GM21360 (cell line): Measurements from ENCODE around the gene FUT9.

Experiments used
- ATAC-seq: cut with Tn5 transposase; IDR thresholded peaks from one replicate; pipeline ENCODE4 v1.9.1; 2021; ENCODE audit warnings: mild to moderate bottlenecking, moderate library complexity; ENCODE audit not compliant: unreplicated experiment

Gene FUT9

DNA sequence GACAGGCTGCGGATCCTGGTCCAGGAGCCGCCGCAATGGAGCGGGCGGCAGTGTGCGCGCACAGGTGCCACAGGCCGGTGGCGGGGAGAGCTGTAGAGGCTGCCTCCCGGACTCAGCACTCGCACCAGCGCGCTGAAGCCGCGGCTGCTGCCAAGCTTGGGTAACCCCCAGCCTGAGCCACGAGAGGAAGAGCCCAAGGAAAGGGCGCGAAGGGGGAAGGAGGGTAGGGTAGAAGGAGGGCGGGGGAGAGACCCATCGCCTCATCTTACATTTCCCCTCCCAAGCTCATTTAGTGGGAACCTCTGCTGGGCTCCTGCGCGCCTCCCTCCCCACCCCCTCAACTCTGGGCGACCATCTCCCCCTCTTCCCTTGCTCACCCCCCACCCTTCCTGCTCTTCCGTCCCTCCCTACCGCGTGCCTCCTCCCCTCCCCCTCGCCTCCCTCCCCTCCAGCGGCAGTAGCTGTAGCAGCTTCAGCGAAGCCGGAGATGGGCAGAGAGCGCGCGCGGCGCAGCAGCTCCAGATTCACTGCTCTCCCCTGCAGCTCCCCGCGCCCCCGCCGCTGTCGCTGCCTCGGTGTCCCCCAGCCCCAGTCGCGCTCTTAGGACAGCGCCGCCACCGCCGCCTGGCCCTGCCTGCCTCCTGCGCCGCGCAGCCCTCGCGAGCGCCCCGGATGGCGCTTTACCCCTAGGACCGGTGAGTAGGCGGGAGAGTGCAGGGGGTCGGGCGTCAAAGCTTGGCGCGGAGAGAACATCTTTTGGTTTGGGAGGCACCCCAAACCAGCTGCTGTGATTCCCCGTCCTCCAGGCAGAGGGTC is at the start of gene FUT9:
Gene FUT9 (plus strand): TSS at position 457 of the 816 bp plus-strand sequence. CDS start 187,182 bp downstream, outside the sequence.
- no peak for ATAC-seq

DNA sequence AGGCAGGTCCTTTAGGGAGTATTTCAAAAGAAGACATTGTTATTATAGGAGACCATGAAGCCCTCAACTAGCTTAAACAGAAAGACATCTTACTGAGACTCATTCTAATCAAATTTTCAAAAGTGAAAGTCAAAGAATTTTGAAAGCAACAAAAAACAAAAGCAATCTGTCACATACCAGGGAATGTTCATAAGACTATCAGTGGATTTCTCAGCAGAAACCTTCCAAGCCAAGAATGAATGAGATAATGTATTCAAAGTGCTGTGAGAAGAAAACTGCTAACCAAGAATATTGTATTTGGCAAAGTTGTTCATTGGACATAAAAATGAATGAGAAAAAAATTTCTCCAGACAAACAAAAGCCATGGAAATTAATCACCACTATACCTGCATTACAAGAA is 48.2 kb upstream of the FUT9 start:
- no peak for ATAC-seq

DNA sequence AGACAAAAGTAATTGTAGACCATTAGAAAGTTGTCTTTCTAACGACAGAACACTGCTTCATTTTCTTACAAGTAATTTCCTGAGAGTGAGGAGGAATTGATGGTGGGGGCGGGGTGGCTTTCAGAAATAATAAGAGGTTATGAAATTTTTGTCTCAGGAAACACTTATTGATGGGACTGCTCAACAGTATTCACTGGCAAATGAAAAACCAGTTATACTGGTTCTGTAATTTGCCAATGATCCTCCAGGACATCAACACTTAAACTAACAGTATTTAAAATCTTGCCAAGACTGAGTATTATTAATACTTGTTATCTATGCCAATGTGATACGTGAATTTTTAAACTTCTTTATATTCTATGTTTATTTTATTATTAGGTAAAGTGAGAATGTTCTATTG is 41.8 kb upstream of the FUT9 start:
- no peak for ATAC-seq

DNA sequence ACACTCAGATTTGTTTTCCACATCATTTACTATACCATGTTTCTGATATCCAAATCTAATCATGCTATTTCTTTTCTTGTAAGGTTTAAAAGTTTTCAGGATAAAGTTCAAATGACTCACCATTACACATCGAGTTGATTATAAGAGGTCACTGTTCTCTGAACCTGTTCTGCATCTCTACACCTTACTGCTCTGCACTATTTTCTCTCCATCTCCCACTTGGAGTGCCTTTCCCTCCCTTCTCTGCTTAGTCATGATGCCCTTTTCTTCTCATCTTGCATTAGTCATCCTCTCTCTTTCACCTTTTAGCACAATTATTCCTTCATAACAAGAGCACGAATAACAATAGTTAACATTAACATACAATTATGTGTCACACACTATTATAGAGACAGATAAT is 37.5 kb upstream of the FUT9 start:
- ATAC-seq, result no peak

DNA sequence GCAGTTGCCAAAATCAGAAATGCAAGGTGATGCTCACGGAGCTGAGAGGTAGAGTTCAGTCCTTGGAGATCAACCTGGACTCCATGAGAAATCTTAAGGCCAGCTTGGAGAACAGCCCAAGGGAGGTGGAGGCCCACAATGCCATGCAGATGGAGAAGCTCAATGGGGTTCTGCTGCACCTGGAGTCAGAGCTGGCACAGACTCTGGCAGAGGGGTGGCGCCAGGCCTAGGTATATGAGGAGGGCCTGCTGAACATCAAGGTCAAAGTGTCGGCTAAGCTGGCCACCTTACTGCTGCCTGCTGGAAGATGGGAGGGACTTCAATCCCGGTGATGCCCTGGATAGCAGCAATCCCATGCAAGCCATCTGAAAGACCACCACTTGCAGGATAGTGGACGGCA is 23.9 kb upstream of the FUT9 start:
- ATAC-seq, result no peak

DNA sequence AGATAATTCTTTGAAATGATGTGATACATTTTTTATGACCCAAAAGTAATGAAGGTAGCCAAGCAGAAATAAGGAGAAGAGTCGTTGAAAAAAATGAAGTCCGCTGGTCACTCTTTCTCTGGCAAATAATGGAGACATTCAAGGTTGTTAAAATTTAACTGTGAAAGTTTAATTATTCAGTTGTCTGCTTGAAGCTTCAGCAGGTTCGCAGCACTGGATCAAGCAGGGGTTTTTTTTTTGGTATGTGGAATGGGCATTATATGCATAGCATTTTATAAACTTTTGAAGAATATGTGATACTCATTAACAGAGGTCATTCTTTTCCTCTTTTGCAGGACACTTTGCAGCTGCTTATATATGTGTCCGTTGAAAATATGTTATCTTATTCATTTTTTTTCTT is 21.6 kb upstream of the FUT9 start:
- ATAC-seq, result no peak

DNA sequence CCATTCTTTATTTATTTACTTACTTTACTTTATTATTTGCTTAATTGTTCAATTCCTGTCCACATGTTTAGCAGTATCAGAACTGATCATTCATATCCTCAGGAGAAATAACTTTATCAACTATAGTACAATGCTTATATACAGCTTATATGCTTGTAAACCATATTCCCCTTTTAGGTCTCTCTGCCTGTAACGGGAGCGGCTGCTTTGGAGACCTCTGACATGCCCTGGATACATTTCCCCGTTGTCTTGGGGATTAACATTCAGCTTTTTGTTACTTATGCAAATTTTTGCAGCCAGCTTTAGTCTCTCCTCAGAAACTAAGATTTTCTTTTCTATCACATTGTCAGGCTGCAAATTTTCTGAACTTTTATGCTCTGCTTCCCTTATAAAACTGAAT is 17.6 kb upstream of the FUT9 start:
- ATAC-seq, result no peak

DNA sequence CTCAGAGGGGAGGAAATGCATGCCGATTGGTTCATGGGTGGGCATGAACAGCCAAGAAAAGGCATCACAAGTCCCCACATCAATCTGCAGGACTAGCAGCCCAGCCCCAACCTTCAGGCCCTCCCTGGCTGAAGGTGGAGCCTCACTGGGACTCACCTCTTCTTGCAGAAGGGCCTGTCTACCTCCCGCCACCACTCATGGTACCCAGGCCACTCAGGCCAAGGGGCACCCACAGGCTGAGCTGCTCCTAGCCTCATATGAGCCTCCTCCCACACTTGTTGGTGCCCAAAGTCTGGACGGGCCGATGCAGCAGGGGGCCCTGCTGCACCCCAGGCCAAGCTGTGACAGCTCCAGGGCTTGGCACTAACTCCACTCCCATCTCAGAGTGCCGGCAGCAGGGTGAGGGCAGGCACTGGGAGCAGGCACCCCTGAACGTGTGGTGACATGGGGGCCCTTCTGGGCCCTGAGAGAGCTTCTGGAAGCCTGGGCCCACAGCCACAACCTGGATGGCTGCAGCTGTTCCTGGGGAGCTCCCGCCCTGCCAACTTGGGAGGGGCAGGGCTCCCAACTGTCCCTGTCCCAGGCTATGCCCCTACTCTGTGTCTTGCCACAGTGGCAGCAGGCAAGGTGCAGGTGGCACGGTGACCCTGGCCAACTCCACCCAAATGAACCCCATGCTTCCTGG is 13.7 kb upstream of the FUT9 start:
- ATAC-seq, result no peak

DNA sequence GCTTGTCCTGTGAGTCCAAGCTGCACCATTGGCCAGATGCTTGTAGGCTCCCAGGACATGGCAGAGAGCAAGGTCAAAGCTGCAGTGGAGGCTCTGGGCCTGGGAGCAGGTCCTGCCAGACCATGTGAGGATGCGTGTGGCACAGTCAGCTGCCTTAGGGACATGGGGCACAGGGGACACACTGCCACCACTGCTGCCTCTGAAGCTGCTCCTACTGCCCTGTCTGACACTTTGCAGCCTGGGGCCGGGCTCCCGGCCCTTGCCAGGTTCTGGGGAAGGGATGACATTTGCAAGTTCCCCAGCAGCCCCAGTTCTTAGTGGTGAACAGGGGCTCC is 13.2 kb upstream of the FUT9 start:
- ATAC-seq, result no peak

DNA sequence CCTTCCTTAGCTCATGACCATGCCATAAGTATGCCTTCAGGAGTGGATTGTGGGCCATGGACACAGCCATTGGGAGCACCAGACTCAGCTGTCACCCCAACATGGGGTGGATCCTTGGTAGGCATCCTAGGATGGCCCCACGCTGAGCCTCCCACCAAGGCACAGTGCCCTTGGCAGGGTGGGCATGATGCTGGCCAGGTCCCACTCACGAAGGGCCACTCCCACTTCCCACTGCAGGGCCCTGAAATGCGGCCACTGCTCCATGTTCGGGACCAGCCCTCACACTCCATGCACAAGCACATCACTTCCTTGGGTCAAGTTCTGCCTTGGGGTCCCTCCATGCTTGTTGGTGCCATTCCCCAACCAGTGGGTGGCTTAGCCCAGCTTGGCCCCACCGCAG is 12.9 kb upstream of the FUT9 start:
- no peak for ATAC-seq

DNA sequence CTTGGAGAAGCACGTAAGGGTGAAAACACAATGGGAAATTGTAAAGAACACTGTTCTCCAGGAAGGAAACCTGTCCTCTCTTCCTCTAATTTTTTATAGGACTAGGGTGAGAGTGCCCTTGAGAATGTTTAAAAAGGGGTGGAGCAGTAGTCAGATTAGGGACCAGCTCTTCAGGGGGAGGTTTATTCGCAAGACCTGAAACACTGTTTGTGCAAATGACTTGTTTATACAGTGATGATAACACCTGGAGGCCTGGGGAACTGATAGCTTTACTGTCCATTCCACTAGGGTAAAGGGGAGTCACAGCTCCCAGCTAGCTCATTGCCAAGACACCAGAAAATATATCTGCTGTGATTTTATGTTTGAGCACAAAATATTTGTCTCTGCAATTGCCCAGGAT is 8.1 kb upstream of the FUT9 start:
- no peak for ATAC-seq

DNA sequence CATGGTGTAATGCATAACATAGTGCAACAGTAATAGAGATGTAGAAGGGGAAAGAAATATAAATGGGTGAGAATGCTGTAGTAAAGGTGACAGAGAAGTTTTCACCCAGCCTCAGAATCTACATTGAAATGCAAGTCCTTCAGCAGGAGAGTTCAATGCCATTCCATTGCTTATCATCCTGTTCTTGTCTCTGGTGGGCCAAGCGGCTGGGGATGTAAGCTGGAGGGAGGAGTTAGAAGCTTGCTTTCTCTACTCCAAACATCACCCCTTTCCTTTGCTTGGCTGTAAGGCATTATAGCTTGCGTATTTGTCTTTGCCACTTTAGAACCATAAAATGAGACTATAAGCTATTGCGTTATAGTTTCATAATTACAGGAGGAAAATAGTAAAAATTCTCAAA is 2.2 kb upstream of the FUT9 start:
- no peak for ATAC-seq

DNA sequence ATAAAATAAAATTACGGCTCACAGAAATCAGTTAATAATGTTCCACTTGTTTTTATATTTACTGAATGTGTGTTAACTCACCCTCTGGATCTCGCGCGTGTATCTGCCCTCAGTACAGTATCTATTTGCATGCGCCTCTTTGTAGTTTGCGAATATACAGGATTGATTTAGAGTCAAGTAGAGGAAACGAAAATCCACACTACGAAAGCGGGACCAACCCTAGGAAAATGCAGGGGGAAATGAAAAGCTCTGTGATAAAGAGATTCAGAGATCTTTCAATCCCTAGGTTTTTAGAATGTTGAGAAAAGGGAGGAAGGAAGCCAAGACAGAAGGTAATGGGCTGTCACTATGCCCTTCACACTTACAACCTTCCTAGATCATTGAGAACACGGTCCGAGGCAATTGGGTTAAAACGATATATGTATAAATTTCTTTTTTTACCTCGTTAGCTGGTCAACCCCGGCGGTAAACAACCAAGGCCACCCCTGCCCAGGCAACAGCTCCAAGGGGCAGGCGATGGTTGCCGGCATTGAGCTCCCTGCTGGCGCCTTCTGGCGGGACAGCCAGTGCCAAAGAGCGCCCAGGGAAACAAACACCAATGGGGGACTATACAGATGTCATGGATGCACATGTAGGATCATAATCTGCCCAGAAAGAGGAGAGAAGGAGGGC is 792 bp upstream of the FUT9 start:
- ATAC-seq, result no peak

DNA sequence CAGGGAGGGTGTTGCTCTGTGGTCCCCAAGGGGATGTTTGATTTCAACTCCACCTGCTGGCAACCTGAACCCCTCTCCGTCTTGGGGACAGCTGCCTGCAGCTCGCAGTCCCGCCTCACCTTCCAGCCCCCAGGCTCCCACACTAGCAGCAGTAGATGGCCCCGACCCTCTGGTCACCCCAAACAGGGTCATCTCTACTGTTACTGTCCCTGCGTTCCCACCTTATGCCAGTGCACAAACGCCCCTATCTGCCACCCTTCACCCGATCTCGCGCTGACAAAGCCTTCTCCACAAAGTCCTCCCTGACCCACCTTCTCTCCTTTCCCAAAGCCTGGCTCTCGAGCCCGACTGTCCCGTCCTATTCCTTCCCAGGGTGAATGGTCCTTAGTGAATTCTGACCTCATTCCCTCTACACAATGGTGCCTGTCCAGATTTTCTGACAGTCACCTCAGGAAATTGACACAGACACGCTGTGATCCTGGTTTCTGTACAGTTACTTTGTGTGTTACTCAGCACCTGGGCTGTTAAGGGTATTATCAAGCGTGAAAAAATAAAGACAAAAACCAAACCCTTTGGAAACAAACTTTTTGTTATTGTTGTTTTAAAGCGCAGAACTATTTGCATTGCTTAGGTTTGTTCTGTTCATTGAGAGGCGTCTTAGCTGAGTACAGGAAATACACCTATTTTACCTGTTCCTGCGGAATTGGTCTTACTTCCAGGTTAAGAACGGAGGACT is 728 bp downstream of the FUT9 start:
- no peak for ATAC-seq

DNA sequence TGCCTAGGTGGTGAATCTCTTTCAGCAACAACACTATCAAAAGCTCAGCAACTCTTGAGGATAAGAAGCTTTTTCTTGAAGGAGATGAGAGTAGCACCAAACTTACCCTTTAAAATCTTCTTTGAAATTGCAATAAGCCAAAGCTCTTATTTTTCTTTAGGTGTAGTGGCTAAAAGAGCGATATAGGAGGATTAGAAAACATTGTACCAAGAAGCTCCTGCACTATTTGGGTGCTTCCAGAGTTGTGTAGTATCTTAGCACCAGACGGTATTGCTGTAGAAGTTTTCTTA is 1.2 kb downstream of the FUT9 start:
- no peak for ATAC-seq

DNA sequence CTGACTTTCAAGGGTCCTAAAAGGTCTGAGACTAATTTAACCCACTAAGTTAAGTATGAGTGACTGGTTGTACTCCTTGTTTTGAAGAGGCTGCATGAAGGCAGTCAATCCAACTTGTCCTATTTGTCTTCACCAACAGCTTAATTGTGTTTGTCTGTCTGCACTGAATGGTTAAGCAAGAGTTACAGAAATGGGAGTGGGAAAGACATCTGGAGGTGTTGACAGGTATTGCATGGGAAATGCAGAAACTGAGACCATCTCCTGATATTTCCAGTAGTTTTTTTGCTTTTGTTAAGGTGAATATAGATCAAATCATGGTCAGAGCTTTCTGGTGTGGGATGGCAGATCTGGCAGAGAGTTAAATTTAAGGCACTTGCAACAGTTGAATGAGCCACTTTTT is 6.5 kb downstream of the FUT9 start:
- ATAC-seq, result no peak

DNA sequence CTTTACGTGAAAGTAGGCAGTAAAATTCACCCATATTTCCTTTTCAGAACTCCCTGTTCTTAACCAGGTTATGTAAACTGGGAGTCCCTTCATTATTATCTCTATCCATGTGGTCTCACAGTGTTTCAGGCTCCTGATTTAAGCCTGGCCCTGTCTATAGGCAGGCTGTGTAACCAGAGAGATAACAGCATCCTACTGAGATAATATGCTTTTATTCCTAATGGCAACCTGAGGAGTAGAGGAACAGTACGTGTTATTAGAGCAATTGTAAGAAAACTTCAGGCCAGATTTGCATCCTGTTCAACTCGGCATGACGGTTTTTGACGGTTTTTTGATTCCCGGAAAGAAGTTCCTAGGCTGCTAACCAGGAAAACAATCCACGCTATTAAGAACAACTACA is 16.9 kb downstream of the FUT9 start:
- ATAC-seq, result no peak

DNA sequence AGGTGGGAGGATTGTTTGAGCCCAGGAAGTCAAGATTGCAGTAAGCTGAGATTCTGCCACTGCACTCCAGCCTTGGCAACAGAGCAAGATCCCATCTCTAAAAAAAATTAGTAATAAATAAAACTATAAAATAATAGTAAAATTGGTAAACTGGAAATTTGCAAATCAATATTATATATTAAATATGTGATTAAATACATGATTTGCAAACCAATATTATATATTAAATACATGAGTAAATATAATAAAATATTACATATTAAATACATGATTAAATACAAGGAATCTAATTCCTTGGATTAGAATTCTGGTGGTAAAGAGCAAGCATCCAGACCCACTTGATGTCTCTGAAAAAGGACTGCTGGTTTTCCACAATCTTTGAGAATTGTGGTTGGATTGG is 35.8 kb downstream of the FUT9 start:
- no peak for ATAC-seq

DNA sequence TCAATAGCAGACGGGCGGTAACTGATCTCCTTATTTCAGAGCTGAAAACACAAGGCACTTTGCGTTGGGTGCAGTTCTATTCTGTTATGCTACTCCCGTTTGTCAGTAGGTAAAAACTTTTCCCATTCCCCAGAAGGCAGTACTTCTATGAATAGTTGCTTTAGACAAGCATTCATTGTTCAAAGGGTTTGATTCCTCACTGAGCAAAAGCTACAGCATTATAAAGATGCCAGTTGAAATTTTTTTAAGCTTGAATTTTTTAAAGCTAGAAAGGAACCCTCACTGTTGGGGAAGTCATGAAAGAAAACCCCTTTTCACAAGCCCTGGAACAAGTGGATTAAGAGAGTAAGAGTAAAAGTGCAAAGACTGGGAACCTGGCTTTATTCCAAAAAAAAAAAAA is 42.3 kb downstream of the FUT9 start:
- no peak for ATAC-seq

DNA sequence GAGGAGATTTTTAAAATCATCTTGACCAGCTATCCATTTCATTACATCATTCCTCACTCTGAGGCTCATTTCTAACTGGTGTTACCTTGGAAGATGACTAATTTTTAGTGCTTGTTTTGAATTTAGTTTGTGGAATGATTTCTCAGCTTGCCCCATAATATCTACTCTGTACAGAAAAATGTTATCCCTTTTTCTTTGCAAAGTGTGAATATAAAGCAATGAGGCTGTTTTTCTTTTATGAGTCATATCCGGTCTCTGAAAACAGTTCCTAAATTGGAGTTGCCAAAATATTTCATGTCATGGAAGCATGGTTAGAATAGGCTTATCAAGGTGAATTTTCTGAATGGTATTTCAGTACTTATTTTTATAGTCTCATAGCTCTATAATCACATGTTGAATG is 43.8 kb downstream of the FUT9 start:
- ATAC-seq, result no peak

DNA sequence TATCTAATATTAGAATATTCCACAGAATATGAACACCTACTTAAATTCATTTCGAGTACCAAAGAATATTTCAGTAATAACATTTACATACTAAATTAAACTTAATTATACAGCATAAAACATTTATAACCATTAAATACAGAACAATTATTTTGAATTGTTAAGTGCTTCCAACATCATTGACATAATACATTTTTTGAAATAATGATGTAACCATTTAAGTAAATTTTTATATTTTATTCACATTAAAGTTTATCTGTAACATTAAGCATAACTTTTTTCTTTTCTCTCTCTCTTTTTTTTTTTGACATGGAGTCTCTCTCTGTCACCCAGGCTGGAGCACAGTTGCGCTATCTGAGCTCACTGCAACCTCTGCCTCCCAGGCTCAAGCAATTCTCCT is 44.5 kb downstream of the FUT9 start:
- ATAC-seq, result no peak

DNA sequence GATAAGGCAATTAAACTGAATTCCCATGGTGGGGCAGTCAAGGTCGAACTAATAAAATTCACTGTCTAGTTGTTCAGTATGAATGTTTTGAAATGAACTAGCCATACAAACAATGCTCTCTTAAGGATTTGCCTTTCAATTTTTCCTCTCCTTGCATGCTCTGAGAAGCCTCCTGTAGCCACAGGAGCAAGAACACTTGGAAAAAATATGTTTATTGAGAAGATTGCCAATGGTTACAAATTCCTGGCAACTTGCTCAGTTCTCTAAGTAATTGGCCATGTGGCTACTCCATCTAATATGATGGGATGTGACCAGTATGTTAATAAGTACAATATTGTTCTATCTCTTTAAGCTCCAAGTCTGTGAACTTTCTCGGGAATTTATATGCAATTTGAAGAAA is 49.4 kb downstream of the FUT9 start:
- ATAC-seq, result no peak
